ENCODE results near the gene CARMIL1.
"Not testable (repeated sequence)": the region's sequence is repeated elsewhere in the genome, so short reads cannot be mapped to it uniquely, and the experiment has no call there.

Gene CARMIL1

GRCh38 chr6:25370178-25371036, 91.2 kb downstream of the CARMIL1 start:
- DNase-seq (ENCODE audit: low read depth), result no peak

- no peak for DNase-seq (ENCODE audit: low read depth)
Measured at GRCh38 chr6:25371037-25371347, 91.8 kb downstream of the CARMIL1 start.

DNA sequence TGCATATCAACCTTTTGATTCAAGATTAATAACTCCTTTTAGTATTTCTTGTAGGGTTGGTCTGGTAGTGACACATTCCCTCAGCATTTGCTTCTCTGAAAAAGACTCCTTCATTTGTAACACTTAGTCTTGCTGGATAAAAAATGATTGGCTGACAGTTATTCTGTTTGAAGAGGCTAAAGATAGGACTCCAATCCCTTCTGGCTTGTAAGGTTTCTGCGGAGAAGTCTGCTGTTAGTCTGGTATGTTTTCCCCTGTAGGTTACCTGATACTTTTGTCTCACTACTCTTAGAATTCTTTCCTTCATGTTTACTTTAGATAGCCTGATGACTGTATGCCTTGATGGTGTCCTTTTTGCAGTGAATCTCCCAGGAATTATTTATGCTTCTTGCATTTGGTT, 96.0 kb downstream of the CARMIL1 start:
- no peak for DNase-seq (ENCODE audit: low read depth)

DNA sequence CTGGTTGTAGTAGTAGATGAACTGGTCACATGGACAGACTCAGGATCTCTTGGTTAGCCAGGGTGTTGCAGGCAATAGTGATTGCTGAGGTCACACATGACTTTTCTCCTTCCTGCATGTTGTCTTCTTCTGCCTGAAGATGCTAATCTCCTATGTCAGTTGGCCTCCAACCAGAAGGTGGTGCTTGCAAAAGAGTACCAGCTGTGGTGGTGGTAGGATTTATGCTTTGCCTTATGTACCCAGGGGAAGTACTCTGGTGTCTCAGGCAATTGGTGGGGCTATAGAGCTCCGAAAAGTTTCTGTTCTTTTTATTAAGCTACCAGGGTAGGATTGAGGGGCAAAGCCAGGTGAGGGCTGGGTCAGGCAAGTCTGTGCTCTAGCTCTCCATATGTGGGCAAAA, 98.5 kb downstream of the CARMIL1 start:
- no peak for DNase-seq (ENCODE audit: low read depth)

GRCh38 chr6:25381077-25381476, 101.9 kb downstream of the CARMIL1 start:
- no peak for DNase-seq (ENCODE audit: low read depth)

DNA sequence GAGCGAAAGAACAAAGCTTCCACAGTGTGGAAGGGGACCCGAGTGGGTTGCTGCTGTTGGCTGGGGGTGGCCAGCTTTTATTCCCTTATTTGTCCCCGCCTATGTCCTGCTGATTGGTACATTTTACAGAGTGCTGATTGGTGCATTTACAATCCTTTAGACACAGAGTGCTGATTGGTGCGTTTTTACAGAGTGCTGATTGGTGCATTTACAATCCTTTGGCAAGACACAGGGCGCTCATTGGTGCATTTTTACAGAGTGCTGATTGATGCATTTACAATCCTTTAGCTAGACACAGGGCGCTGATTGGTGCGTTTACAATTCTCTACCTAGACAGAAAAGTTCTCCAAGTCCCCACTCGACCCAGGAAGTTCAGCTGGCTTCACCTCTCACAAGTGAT, 103.3 kb downstream of the CARMIL1 start:
- DNase-seq (ENCODE audit: low read depth), result not testable (repeated sequence)

DNA sequence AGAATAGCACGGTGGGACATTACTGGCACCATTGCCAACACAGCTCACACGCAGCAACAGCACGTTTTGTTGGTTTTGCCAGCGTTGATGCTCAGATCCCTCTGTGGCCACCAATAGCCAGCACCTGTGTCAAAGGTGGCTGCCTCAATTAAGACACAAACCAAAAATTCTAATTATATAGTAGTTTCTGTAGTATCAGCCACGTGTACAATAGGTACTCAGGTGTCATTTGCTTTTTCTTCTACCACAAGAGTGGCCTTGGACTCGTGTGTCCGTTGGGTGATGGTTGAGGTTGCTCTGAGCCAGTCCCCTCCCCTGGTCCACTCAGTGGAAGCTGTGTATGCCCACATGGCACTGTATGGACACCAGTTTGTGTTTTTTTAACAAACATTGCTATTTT, 105.1 kb downstream of the CARMIL1 start:
- no peak for DNase-seq (ENCODE audit: low read depth)

DNA sequence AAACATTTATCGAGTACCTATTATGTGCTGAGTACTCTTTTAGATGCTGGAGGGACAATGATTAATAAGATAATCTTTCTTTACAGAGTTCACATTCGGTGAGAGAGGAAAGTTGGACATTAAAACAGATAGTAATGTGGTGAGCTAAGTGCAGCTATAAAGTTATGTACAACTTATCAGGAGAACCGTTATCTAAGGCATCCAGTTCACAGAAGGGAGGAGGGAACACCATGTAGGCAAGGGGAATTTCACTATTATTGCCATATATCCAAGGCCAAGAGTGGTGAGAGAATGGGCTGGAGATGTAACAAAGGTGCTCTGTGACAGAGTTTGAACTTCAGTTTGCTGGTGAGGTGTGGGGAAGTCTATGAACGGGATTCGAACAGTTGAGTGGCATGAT, 105.8 kb downstream of the CARMIL1 start:
- DNase-seq (ENCODE audit: low read depth), result no peak

DNA sequence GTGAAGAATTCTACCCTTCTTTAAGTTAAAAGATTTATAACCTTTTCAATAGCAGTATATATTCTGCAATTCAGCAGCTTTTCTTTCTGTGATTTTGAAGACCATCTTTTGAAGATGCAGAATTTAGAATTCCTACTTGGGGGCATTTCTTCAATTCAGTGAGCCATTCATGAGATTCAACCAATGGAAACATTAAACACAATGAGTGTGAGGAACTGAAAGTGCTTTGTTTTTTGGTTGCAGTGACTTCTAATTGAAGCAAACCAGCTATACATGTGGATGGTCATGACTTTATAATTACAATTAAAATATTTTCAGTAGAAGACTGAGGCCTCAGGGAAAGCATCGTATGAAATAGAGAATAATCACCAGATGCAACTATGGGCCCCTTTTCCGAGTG, 108.3 kb downstream of the CARMIL1 start:
- no peak for DNase-seq (ENCODE audit: low read depth)

DNA sequence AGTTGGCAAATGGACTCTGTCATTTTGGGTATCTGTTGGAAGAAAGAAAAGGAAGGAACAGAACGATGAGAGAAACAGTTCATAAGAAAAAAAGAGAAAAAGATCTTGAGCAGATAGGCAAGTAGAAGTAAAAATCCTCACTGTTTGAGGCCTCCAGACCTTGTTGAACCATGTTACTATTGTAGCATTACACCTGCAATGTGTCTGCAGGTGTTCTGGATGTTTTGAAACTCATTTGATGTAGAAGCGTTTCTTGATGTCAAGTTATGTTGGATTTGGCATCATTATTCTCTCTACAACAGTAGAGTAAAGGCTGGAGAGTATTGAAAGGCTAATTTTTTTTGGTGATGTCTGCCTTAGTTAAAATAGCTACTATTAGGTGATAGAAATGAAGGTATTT, 108.7 kb downstream of the CARMIL1 start:
- DNase-seq (ENCODE audit: low read depth), result no peak

DNA sequence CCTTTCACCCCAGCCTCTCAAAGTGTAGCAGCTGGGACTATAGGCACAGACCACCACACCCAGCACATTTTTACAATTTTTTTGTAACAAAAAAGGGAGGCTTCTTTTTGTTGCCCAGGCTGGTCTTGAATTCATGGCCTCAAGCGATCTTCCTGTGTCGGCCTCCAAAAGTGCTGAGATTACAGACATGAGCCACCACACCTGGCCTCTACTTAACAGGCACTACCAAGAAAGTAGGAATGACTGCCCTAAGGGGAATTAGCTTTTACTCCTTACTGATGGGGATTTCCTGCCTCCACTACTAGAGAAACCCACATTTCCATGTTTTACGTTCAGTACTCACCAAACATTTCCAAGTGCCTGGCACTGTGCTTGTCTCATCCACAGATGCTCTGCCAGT, 109.6 kb downstream of the CARMIL1 start:
- no peak for DNase-seq (ENCODE audit: low read depth)

DNA sequence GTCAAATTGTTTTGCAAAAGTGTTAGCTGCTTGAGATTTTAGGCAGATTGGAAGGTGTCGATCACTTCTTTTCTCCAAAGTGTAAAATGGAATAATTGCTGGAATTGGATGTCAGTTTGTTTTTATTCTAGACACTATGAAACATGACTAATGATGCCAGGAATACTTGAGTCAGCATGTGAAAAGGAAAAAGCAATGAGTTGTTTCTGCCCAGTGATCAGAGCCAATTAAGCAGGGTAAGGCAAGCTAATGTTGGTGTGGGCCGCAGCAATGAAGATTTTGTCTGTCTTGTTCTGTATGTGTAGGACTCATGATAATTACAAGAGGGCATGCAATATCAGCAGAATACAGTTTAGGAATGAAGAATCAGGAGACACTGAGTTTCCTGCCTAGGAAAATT, 110.3 kb downstream of the CARMIL1 start:
- DNase-seq (ENCODE audit: low read depth), result no peak

- DNase-seq (ENCODE audit: low read depth), result no peak
Measured at GRCh38 chr6:25392372-25392771, 113.2 kb downstream of the CARMIL1 start.

GRCh38 chr6:25395731-25396130, 116.6 kb downstream of the CARMIL1 start:
- no peak for DNase-seq (ENCODE audit: low read depth)

GRCh38 chr6:25397406-25397805, 118.2 kb downstream of the CARMIL1 start:
- no peak for DNase-seq (ENCODE audit: low read depth)

DNA sequence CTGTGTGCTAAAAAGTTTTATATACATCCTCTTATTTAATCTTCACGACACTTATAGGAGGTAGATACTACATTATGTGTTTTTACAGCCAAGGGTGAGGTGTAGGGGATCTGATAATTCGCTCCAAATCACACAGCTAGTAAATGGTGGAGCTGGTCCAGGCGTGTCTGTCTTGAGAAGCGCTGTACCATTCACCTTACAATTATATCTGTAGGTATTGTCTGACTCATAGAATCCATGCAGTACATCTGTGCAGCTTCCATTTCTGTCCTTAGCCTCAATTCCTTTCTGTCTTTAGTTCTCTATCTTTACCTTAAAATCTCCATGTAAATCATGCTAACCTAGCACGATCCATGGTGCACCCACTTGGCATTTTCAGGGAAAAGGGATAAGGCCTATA, 120.7 kb downstream of the CARMIL1 start:
- no peak for DNase-seq (ENCODE audit: low read depth)

GRCh38 chr6:25401711-25402110, 122.5 kb downstream of the CARMIL1 start:
- DNase-seq (ENCODE audit: low read depth), result no peak

- DNase-seq (ENCODE audit: low read depth), result no peak
Measured at GRCh38 chr6:25402125-25402524, 123.0 kb downstream of the CARMIL1 start.

DNA sequence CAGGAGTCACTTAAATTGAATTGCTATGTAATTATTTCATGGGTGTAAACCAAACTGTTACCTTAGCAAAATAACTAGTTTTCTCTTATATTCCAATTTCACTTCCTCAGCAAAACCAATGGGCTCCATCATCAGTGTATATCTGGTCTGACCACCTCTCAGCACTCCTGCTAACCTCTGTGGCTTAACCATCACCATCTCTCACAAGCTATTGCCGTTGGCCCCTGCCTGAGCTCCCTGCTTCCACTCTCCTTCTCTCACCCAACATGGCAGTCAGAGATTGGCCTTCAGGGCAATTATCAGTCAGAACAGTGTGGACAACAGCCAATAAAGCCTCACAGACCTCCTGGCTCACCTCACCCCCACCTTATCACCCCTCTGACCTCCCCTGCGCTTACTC, 124.0 kb downstream of the CARMIL1 start:
- DNase-seq (ENCODE audit: low read depth), result no peak

DNA sequence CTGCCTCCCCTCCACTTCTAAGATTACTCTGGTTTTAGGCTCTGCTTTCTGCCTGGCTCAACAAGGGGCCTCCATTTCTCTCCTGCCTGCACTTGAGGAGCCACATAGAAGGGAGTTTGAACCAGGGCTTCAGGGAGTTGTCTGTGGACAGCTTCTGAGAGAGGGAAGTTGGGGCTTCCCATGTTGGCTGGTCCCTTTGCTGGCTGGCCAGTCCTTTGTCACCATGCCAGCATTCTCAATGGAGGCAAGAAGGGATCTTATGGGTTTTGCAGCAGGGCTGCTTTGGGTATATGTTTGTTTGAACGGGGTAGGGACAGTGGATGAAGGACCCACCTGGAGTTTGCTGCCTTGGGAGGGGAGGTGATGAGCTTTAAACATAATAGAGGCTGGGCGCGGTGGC, 124.9 kb downstream of the CARMIL1 start:
- DNase-seq (ENCODE audit: low read depth), result no peak

- peak; percentile 21 for DNase-seq (ENCODE audit: low read depth)
Measured at GRCh38 chr6:25404693-25405169, 125.6 kb downstream of the CARMIL1 start.

- DNase-seq (ENCODE audit: low read depth), result no peak
Measured at GRCh38 chr6:25405442-25405841, 126.3 kb downstream of the CARMIL1 start.

GRCh38 chr6:25407431-25407830, 128.3 kb downstream of the CARMIL1 start:
- no peak for DNase-seq (ENCODE audit: low read depth)

DNA sequence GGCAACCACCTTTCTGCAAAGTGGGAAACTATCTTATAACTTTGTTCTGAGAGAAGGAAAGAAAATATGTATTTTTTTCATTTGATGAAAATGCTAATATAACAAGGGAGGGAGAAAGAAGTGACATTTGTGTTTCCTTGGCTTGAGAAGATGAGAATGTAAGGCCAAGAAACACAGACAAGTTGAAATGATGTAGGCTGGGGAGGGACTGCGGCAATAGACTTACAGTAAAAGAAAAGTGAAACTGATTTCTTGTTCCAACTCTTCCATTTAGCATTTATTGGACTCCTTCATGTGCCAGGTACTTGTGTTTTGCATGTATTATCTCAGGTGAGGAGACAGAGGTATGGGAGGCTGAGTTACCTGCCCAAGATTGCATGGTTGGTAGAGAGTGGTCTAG, 130.9 kb downstream of the CARMIL1 start:
- DNase-seq (ENCODE audit: low read depth), result no peak
